ENCODE results near the gene OR13J1.
A peak's percentile ranks its signal among the peaks of the same experiment; 100 is the strongest.
"Not testable (repeated sequence)": the region's sequence is repeated elsewhere in the genome, so short reads cannot be mapped to it uniquely, and the experiment has no call there.

The OR13J1 gene, protein sequence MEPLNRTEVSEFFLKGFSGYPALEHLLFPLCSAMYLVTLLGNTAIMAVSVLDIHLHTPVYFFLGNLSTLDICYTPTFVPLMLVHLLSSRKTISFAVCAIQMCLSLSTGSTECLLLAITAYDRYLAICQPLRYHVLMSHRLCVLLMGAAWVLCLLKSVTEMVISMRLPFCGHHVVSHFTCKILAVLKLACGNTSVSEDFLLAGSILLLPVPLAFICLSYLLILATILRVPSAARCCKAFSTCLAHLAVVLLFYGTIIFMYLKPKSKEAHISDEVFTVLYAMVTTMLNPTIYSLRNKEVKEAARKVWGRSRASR

DNA sequence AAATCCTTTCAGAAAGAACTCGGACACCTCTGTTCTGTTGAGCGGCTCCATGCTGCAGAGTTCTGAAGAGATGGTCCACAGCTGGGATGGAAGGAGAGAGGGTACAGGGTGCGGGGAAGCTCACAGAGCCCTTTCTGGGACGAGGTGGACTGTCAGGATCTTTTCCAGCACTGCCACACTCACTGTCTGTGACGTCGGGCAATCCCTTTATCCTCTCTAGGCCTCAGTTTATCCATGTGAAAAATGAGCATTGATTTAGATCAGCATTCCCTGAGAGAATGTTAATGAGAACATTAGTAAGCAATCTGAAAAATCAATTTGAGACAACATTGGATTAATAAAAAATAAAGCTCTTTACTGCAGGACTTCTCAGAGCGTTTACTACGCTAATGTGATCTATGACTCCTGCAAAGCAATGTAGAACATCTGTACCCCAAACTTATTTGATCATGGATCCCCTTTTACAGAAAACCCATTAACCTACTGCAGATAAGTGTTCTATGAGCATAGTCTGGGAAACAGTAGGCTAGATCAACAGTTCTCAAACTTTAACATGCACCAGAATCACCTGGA, at the start of gene OR13J1:
OR13J1 (minus strand) TSS at position 51 of the 573 bp plus-strand sequence; CDS start at position 51, 0 bp downstream.
- DNase-seq (ENCODE audit: low read depth) = no peak

- DNase-seq (ENCODE audit: low read depth) = no peak
Observed at GRCh38 chr9:35919212-35920008, 49.2 kb upstream of the OR13J1 start.

DNA sequence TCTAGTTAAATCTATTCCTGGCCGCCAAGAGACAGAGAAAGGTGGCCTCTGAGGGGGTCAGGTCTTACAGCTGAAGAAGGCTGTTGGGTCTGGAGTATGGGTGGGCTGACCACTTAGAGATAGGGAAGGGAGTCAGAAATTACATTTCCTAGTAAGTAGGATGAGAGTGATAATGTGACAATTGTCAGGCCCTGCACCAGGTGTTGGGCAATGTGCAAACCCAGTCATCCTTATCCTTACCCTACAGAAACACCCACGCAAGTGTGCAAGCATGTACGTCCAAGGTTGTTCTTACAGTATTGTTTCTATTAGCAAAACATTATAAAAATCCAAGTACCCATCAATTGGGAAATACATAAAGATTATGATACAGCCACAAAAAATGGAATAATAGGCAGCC, 48.6 kb upstream of the OR13J1 start:
- no peak for DNase-seq (ENCODE audit: low read depth)

DNA sequence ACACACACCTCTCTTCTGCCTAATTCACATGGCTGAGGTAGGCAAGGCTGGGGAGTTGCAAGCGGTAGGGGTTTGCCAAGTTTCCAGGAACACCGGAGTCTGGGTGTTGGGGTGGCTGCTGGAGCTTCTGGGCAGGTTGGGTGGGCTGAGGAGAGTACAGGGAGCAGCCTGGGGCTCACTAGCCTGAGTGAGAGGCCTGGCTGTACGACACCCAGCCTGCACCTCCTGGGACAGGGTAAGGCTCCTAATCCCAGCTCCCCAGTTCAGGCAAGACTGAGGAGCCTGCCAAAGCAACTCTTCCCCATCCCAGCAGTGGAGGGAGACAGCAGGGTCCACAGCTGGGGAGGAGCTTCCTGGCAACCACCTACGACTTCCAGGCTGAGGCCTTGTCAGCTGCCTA, 47.1 kb upstream of the OR13J1 start:
- DNase-seq (ENCODE audit: low read depth) = no peak

GRCh38 chr9:35915681-35916294, 45.6 kb upstream of the OR13J1 start:
- DNase-seq (ENCODE audit: low read depth) = no peak

GRCh38 chr9:35914301-35914807, 44.2 kb upstream of the OR13J1 start:
- DNase-seq (ENCODE audit: low read depth) = no peak

DNA sequence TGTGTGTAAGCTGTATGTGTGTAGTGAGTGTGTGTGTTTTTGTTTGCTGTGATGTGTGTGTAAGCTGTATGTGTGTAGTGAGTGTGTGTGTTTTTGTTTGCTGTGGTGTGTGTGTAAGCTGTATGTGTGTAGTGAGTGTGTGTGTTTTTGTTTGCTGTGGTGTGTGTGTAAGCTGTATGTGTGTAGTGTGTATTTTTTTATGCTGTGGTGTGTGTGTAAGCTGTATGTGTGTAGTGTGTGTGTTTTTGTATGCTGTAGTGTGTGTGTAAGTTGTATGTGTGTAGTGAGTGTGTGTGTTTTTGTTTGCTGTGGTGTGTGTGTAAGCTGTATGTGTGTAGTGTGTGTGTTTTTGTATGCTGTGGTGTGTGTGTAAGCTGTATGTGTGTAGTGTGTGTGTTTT, 43.2 kb upstream of the OR13J1 start:
- not testable (repeated sequence) for DNase-seq (ENCODE audit: low read depth)

DNA sequence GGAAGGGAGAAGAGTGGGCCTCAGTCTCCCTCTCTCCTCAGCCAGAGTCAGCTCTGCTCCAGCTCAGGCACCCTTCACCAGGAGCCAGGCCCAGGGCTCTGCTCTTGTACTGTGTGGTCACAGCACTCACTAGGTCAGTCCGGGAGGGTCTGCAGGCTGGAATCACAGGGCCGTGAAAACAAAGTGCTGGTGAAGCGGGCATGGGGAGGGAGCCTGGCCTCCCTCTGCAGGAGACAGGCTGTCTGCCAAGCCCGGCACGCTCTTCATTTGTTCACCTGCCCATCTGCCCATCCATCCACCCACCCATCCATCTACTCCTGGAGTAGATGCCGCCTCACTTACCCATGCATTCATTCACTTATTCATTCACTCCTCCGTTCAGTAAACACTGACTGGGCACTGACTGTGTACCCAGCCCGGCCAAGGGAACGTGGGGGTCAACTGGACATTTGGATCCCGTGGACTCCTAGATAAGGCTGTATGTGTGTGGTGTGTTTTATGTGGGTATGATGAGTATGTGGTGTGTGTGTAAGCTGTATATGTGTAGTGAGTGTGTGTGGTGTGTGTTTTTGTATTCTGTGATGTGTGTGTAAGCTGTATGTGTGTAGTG, 42.7 kb upstream of the OR13J1 start:
- DNase-seq (ENCODE audit: low read depth) = no peak

DNA sequence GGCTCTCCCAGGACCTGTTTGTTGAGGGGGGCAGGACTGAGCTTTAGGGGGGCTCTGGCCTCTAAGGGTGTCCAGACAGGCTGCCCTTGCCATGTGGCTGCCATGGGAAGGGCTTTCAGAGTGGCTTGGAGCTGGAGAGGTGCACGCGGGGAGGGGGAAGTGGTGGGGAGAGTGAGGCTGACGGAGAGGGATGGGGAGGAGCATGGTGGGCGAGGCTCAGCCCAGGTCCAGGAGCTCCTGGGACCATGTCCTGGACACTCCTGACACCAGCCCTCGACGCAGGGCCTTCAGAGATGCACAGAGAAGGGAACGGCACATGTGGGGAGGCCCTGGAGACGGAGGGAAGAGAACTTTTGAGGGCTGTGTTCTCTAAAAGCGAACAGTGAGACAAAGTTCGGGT, 41.5 kb upstream of the OR13J1 start:
- no peak for DNase-seq (ENCODE audit: low read depth)

DNA sequence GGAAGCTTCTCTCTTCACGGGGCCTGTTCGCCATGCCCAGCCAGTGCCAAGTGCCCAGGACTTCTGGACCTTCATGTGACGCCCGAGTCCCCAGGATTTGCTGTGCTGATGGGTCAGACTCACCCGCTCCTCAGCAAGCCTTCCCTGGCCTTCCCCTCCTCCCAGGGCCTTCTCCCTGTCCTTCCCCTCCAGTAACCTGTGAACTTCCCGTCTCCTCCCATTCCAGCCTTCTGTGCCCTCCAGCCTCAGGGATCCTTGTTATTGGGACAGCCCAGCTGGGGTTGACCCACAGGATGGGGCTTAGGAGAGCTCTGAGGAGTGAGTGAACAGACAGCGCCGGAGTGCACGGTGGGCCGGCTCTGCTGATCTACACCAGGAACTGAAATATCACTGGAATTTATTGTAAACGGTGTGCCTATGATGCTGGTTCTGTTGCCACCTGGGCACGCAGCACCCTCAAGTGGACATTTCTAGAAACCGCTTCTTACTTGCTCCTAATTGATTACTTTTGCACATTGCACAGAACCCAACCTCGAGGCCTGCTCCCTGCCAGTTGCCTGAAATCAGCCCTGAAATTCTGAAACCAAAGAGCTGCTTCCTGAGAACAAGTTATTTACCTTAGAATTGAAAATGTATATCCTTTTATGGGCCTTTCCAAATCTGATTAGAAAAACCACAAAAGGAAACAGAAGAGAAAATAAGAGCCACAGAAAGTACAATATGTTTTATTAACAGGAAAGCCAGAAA, 40.6 kb upstream of the OR13J1 start:
- DNase-seq (ENCODE audit: low read depth) = peak; percentile 35

DNA sequence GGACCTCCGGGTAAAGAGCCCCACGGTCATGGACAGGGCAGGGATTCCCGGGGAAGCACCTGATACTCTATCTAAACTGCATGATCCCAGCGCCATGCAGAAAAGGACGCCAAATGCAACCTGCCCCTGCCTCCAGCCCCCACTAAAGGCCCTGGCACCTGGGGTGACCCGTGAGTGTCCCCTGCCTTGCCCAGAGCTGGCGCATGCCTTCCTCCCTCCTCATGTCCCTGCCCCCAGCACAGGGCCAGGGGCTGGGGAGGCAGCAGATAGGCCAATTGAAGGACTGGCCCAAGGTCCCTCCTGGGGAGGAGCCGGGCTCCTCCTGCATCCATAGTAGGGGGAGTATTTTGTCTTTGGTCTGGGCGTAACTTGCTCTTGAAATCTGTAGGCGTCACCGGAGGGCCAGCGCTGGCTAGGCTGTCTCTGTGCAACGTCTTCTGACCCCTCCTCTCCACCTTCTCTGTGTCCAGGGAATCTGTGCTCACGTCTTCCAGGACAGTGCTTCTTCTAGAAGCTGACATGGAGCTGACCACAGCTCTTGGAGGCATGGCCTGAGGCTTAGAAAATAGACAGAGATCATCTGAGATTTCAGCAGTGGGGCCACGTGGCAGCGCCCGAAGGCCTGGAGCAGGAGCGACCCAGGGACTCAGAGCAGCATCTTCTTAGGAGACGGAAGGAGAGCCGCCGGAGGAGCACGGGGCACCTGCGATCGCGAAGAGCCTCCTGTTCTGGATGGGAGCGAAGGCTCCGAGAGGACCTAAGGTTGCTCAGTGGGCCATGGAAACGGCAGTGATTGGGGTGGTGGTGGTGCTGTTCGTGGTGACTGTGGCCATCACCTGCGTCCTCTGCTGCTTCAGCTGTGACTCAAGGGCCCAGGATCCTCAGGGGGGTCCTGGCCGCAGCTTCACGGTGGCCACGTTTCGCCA, 39.7 kb upstream of the OR13J1 start:
- no peak for DNase-seq (ENCODE audit: low read depth)

- no peak for DNase-seq (ENCODE audit: low read depth)
Observed at GRCh38 chr9:35909274-35909673, 39.1 kb upstream of the OR13J1 start, which contains the start of gene SPAAR. SPAAR (plus strand) TSS chr9:35909490; CDS start chr9:35910464, 974 bp downstream.

DNA sequence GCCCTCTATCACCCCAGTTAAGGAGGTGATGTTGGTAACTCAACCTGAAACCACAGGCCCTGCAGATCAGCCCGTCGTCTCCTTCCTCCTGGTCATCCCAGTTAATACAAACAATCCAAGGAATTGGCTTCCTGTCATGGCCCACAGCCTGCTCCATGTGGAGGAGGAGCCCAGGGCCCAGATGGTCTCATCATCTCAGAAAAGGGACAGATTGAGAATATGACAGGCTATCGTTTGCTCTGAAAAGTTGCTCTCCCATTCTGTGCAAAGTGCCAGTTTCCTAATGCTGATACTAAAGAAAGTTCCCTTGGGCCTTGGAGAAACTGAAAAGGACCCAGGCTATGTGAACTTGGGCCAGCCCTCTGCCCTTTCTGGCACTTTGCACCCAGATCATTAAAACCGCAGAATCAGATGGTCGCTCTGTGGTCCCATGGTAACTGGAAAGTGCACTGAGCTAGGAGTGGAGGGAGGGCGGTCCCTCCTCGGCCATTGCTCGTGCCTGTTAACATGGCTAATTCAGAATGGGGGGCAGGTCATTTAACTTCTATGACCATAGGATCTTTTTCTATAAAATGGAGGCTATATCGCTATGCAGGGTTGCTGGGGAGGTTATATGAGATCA, 38.4 kb upstream of the OR13J1 start:
- DNase-seq (ENCODE audit: low read depth) = no peak

GRCh38 chr9:35907711-35908503, 37.7 kb upstream of the OR13J1 start:
- DNase-seq (ENCODE audit: low read depth) = peak; percentile 64

GRCh38 chr9:35906923-35907699, 36.9 kb upstream of the OR13J1 start:
- DNase-seq (ENCODE audit: low read depth) = peak; percentile 83

DNA sequence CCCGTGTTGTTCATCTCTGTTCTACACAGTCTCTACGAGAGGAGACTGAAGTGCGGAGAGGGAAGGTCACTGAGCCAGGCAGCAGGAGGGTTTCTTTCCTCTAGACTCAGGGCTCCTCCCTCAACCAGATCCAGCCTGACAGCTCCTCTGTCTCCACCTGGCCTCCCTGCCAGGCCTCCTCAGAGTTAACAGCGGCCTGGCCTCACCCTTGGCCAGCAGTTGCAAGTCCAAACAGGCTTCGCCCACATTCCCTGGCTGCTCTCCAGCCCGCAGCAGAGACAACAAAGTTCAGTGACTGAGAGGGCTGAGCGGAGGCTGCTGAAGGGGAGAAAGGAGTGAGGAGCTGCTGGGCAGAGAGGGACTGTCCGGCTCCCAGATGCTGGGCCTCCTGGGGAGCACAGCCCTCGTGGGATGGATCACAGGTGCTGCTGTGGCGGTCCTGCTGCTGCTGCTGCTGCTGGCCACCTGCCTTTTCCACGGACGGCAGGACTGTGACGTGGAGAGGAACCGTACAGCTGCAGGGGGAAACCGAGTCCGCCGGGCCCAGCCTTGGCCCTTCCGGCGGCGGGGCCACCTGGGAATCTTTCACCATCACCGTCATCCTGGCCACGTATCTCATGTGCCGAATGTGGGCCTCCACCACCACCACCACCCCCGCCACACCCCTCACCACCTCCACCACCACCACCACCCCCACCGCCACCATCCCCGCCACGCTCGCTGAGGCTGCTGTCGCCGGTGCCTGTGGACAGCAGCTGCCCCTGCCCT, 35.9 kb upstream of the OR13J1 start, which contains the start of gene HRCT1:
HRCT1 (plus strand) TSS at position 291 of the 768 bp plus-strand sequence; CDS start at position 377, 86 bp downstream.
- DNase-seq (ENCODE audit: low read depth) = peak; percentile 93

Measured in stromal cell of bone marrow (primary cell).